NCI-H187 (cell line): Measurements from ENCODE around the gene MYRIP.
"Not testable (repeated sequence)": the region's sequence is repeated elsewhere in the genome, so short reads cannot be mapped to it uniquely, and the experiment has no call there.

Source experiments
- DNase-seq, 2 experiments: peaks; one replicate each; lab custom pipeline; 2025; lab: John Stamatoyannopoulos, UW

Gene MYRIP

DNA sequence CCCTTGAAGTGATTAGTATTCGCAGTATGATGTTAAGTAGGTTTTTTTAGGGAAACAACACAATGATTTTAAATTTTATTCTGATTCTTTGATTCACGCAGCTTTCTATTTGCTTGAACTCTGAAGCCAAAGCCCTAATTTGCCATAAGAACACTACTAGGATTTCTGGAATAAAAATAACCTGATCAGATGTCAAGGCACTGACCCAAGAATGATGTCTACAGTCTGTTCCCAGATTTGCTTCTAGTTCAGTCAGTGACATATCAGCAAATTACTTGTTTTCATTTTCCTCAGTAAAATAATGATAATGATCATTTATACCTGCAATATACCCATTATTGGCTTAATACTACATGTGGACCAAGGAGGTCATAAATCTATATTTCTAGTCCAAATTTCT is 320.6 kb downstream of the MYRIP start:
- DNase-seq = no peak

DNA sequence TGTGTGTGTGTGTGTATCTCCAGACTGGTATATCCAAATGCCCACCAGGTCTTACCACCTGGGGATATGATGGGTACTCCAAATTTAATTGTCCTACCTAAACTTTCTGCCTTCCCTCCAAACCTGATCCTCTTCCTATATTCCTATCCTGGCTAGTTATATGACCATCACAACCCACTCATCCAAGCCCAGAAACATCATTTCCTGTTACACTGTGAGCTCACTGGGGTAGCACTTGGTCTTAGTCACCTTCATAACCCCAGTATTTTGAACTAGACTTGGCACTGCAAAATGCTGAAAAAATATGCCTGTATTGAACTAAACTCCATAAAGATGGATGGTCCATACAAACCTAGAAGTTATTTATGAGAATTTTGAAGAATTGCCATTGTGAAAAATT is 321.3 kb downstream of the MYRIP start:
- no peak for DNase-seq

- not testable (repeated sequence) for DNase-seq
These were observed 324.6 kb downstream of the MYRIP start for GRCh38 chr3:40133886-40134575.

DNA sequence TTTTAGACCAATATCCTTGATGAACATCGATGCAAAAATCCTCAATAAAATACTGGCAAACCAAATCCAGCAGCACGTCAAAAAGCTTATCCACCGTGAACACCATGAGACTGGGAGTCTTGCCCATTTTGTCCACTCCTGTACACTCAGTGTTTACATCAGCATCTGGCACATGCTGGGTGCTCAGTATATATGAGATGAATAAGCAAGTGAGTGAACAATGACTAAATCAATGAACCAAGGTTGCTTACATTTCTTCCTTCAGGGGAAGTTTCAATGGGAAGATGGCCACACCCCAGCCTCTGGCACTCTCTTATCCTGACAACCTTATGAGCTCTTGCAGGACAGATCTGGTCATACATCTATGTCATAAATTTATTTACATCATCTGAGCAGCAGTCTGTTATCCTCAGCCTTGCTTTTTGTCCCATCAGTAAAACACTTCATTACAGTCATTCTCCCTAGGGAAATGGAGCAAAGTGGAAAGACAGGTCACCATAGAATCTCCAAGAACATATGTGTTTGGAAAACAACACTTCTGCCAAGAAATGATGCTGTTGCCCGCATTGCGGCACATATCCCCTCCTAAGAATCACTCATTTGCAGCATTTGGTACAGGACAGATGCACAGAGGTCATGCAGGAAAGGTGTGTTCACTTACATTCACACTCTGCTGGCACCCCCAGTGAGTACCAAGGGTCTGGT is 328.3 kb downstream of the MYRIP start:
- no peak for DNase-seq

DNA sequence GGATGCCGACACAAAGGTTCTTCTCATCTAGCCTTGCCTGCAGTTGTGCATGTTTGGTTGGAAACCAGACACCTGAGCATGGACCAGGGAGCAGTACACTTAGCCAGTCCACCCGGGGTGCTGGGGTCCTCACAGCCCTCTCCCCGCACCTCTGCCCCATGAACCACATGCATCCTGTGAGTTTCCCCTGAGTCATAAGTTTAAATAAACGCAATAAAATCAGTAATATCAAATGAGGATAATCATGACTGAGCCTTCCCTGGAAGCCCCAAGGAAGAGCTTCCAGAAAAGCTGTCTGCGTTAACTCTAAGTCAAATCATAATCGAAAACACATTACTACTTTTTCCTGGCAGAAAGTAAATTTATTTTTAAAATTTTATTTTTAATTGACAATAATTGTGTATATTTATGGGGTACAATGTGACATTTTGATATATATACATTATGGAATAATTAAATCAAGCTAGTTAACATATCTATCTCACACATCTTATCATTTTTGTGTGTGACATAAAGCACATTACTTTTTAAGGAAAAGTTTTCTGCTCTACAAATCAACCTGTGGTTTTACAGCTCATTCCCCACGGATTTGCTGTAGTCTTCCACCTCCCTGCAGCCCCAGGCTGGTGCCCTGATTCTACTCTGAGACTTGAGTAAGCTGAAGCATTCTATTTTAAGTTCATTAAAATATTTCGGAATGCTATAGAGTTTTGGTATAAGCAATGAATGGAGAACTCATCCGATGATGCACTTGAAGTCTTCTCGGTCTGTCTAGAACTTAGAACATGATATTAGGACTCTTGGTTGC is 334.1 kb downstream of the MYRIP start:
- no peak for DNase-seq

DNA sequence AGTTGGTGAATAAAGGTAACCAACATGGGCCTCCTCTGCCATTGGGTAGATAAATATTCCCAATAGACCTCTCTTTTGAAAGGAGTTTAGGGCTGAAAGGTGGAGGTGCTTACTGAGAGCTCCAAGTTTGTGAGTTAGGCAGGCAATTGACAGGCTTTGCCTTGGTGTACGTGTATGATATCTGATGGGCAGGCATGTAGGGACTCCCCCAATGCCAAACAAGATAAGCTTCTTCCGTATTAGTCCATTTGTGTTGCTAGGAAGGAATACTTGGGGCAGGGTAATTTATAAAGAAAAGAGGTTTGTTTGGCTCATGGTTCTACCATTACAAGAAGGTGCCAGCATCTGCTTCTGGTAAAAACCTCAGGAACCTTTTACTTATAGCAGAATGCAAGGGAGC is 339.4 kb downstream of the MYRIP start:
- no peak for DNase-seq

GRCh38 chr3:40152482-40153133 is 343.2 kb downstream of the MYRIP start:
- DNase-seq = peak in 1 of 2 experiments; percentile 1

- DNase-seq = no peak
These were observed 351.5 kb downstream of the MYRIP start for GRCh38 chr3:40160933-40161332.

GRCh38 chr3:40162616-40163015 is 353.2 kb downstream of the MYRIP start:
- no peak for DNase-seq

GRCh38 chr3:40166997-40167396 is 357.6 kb downstream of the MYRIP start:
- DNase-seq = no peak

- DNase-seq = no peak
These were observed 358.5 kb downstream of the MYRIP start for GRCh38 chr3:40167958-40168357.

- no peak for DNase-seq
These were observed 360.6 kb downstream of the MYRIP start for GRCh38 chr3:40169983-40170382.

GRCh38 chr3:40170395-40170794 is 361.0 kb downstream of the MYRIP start:
- no peak for DNase-seq

- no peak for DNase-seq
These were observed 363.2 kb downstream of the MYRIP start for GRCh38 chr3:40172560-40172959.

DNA sequence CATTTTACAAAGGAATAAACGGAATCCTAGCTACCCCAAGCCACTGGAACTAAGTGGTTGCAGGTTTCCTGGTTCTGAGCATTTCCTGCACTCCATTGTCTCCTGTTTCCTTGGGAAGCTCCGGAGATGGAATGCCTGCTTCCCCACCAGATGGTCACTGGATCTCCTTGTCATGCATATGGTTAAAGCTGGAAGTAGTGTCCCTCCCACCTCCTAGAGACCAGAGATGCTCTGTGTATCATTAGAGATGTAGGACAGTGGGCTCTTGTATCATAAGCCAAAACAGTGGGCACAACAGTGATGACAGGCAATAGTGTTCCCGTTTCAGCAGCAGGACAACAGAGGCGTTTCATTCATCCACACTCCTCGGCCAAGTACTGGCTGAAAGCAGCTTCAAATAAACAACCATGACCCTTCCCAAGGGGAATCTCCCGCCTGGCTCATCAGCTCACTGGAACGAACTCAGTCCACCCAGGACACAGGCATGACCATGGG is 363.9 kb downstream of the MYRIP start:
- no peak for DNase-seq

- no peak for DNase-seq
These were observed 368.7 kb downstream of the MYRIP start for GRCh38 chr3:40178012-40178594.

- peak; percentile 1 to 5 for DNase-seq
These were observed 369.6 kb downstream of the MYRIP start for GRCh38 chr3:40179016-40179415.

DNA sequence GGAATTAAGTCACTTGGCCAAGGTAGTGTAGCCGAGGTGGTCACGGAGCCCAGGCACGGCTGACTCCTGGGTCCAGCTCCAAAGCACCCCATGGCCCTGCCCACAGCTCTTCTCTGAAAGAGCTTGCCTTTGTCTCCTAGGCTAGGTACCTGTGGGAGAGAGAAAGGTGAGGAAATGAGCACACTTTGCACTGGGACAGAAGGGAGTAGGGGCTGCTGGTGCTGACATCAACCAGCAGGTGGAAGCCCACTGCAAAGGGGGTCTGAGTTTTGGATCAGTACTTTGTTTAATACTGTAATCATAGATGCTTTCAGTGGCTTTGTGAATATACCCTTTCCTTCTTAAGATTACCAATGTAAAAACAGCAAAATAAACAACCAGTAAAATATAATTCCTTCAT is 371.8 kb downstream of the MYRIP start:
- DNase-seq = no peak

DNA sequence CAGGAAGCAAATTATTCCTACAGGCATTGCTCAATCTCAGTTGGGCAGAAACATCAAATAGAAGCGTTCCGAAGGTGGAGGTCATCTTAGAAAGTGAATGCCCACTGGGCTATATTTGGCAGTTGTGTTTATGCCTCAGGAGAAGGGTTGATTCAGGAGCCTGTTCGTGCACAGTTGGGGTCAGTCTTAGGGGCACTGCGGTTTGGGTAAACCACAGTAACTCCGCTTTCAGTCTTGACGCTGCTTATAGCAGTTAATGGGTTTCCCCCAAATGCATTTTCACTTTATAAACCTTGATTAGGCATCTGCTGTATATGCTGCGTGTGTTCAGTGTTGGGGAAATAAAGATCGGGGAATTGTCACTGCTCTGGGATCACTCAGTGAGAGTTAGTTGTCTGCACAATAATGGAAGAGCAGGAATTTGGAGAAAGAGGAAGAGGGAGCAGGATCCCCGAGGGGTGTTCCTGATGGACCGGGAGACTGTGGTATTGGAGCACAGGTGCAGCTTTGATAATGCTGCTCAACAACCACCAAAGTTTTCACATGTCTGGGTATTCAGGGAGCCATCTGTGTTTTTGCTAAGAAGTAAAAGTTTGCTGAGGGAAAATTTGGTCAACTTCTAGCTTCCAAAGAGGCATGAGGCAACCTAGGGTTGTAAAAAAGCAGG is 375.8 kb downstream of the MYRIP start:
- DNase-seq = no peak

DNA sequence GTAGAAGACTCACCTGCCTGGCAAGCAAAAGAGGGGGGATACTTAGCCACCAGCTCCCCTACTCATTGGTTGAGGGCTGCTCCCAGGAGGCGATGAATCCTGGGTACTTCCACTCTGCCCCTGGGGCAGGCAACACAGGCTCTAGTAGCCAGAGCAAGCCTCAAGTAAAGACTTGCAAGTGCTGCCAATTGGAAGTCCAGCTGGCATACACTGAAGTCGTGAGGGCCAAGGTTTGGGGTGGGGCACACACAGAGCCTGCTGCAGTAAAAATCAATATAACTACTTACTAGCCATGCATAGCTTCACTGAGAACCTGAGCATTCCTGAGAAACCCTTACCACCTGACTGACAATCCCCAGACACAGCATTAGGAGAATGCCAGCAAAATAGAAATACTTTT is 377.1 kb downstream of the MYRIP start:
- peak in 1 of 2 experiments; percentile 0 for DNase-seq

DNA sequence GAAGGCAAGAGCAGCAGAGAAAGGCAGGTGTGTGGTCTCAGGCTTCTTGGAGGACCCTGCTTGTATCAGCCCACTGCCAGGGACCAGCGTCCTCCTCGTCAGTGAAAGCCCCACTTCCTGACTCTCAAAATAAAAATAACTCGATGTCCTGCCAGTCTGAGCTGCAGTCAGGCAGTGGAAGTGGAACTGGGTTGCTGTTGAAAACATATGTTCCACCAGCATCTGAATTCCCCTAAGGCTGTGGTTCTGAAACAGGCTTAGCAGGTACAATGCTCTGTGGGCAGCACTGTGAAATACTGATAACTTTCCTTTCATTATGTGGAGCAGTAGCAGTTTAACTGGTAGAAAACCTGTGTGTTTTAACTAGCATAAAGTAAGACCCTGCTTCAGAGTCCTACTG is 378.5 kb downstream of the MYRIP start:
- no peak for DNase-seq
